ENCODE measurements around the gene DOCK4. TPM values are rescaled to one million over a fixed set of nuclear protein-coding genes. Genes with fewer than 3 reads are reported as not detected.

DOCK4 gene
- total and polyA plus RNA-seq, 3 donors from 2014 or later, result 5.4 to 17.1 (median 12.4) TPM

DNA sequence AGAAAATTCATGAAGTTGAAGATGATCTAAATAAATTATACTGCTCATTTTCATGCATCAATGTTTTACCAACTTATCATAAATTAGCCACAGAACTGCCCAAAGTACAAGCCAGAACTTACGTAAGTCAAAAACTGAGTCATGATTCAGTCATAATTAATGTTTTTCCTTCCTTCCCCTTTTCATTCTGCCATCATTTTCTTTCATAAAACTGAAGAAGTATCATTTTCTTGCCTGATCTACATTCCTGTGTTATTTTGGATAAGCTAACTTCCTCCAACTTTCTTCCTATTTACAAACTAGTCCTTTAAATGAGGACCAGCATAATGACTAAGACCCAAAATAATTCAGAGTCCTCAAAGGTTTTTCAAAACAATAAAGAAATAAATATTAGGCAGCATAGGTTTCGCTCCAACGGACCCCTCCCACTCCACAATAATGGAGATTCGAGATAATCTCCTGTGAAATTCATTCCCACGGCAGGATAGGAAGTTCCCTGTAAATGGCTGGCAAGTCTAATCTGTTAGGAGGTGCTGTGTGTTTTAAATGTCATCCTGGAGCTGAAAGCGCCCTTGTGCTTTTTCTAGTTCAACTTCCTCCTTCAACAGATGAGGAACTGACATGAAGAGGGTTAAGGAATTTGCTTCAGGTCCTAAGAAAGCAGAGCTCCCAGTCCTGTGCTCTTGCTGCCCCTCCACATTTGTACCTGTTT is 218.9 kb downstream of the DOCK4 start:
- Histone ChIP-seq H3K27ac (no peak overlapping the region), H3K27me3 (no peaks in the 10 kb centered on the region), H3K36me3 (ENCODE audit: low read depth, missing control alignments) (no peaks in the 10 kb centered on the region), H3K4me3 (no peak overlapping the region), H3K4me1 (no peaks in the 10 kb centered on the region), H3K9me3 (no peaks in the 10 kb centered on the region)
- DNase-seq, result no peak
- intact Hi-C loops (cut with DNase I; ENCODE audit: low total_unique reads), result no loop called here
- WGBS, 2 donors, result 84 to 89% methylated on average over 6 of the region's 6 CpGs
- TF ChIP-seq, protein P1, sequence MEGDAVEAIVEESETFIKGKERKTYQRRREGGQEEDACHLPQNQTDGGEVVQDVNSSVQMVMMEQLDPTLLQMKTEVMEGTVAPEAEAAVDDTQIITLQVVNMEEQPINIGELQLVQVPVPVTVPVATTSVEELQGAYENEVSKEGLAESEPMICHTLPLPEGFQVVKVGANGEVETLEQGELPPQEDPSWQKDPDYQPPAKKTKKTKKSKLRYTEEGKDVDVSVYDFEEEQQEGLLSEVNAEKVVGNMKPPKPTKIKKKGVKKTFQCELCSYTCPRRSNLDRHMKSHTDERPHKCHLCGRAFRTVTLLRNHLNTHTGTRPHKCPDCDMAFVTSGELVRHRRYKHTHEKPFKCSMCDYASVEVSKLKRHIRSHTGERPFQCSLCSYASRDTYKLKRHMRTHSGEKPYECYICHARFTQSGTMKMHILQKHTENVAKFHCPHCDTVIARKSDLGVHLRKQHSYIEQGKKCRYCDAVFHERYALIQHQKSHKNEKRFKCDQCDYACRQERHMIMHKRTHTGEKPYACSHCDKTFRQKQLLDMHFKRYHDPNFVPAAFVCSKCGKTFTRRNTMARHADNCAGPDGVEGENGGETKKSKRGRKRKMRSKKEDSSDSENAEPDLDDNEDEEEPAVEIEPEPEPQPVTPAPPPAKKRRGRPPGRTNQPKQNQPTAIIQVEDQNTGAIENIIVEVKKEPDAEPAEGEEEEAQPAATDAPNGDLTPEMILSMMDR (IDR thresholded peaks at IDR 0.05), result no peak
- TF ChIP-seq POLR2A (IDR thresholded peaks at IDR 0.05), result no peak

DNA sequence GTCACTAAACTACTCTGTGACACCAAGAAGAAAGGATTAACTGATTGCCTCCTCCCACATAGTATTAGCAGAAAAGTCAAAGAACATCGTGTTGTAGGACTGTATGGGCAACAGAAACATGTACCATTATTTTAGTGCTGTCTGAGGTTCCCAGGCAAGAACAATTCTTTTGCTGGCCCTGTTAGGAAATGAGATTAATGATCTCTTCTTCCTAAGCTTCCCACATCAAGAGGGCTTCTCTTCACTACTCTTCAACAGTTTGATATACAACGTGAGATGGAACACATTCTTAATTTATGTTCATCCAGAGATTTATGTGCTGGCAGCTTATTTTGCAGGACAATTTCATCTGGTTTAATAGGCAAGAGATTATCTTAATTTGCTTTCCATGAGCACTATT is 219.6 kb downstream of the DOCK4 start:
- TF ChIP-seq POLR2A (IDR thresholded peaks at IDR 0.05), result no peak
- TF ChIP-seq, protein P1 (IDR thresholded peaks at IDR 0.05), result no peak
- Histone ChIP-seq H3K36me3 (ENCODE audit: low read depth, missing control alignments) (no peaks in the 10 kb centered on the region), H3K4me1 (no peaks in the 10 kb centered on the region), H3K27ac (no peak overlapping the region), H3K4me3 (no peak overlapping the region), H3K9me3 (no peaks in the 10 kb centered on the region), H3K27me3 (no peaks in the 10 kb centered on the region)
- WGBS, 2 donors, result 69 to 70% methylated on average over 2 of the region's 2 CpGs
- intact Hi-C loops (cut with DNase I; ENCODE audit: low total_unique reads), result no loop called here
- DNase-seq, result no peak

DNA sequence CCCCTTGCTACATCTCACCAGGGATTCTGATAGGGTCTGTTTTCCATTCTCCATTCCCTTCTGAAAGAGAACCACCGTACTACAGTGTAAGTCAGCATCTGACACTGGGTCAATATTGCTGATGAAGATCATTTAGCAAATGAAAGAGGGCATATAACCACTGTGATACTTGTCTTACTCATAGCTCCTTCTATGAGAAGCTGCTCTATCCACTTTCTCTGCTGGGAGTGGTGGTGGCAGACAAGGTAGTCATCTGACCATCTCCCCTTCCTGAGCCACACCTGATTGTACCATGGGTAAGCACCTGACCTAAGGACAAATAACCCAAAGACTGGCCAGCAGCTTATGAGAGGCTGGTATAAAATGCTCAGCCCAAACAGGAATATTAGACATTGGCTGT is 220.4 kb downstream of the DOCK4 start:
- 93 to 94% methylated on average over 1 of the region's 1 CpG for WGBS, 2 donors
- intact Hi-C loops (cut with DNase I; ENCODE audit: low total_unique reads), result no loop called here
- Histone ChIP-seq H3K27me3 (no peaks in the 10 kb centered on the region), H3K4me1 (no peaks in the 10 kb centered on the region), H3K9me3 (no peaks in the 10 kb centered on the region), H3K4me3 (no peak overlapping the region), H3K36me3 (ENCODE audit: low read depth, missing control alignments) (no peaks in the 10 kb centered on the region), H3K27ac (no peak overlapping the region)
- TF ChIP-seq, protein P1 (IDR thresholded peaks at IDR 0.05), result no peak
- TF ChIP-seq POLR2A (IDR thresholded peaks at IDR 0.05), result no peak
- DNase-seq, result no peak

DNA sequence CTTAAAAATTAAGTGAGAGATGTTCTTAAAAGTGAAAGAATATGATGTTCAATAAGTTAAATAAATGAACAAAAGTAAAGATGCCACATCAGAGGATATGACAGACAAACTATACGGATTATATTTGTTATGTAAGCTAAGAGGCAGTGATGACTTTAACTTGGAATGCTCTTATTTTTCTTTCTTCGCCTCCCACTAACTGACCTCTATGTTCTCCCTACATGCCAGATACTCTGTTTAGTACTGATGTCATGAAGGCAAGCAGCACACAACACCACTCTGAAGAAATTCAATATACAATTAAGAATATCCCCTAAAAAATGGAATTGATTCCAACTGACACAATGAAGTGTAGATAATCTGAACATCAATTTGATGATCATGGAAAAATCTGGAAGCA is 223.4 kb downstream of the DOCK4 start:
- Histone ChIP-seq H3K4me3 (no peak overlapping the region), H3K27me3 (no peaks in the 10 kb centered on the region), H3K4me1 (no peaks in the 10 kb centered on the region), H3K36me3 (ENCODE audit: low read depth, missing control alignments) (no peaks in the 10 kb centered on the region), H3K27ac (no peak overlapping the region), H3K9me3 (no peaks in the 10 kb centered on the region)
- WGBS, 2 donors, result 67 to 78% methylated on average over 2 of the region's 2 CpGs
- DNase-seq, result no peak
- TF ChIP-seq, protein P1 (IDR thresholded peaks at IDR 0.05), result no peak
- no peak for TF ChIP-seq POLR2A (IDR thresholded peaks at IDR 0.05)
- intact Hi-C loops (cut with DNase I; ENCODE audit: low total_unique reads), result no loop called here

GRCh38 chr7:111982133-111982532 is 224.1 kb downstream of the DOCK4 start:
- no peak overlapping the region for H3K27ac ChIP-seq
- H3K4me1 ChIP-seq, result no peaks in the 10 kb centered on the region
- H3K4me3 ChIP-seq, result no peak overlapping the region
- WGBS, 2 donors, result 86 to 91% methylated on average over 1 of the region's 1 CpG
- no peaks in the 10 kb centered on the region for H3K36me3 ChIP-seq (ENCODE audit: low read depth, missing control alignments)
- TF ChIP-seq POLR2A (IDR thresholded peaks at IDR 0.05), result no peak
- TF ChIP-seq, protein P1 (IDR thresholded peaks at IDR 0.05), result no peak
- DNase-seq, result no peak
- H3K9me3 ChIP-seq, result no peaks in the 10 kb centered on the region
- H3K27me3 ChIP-seq, result no peaks in the 10 kb centered on the region
- intact Hi-C loops (cut with DNase I; ENCODE audit: low total_unique reads), result no loop called here

Measured in testis (tissue), 3 donors.